Breast epithelium (tissue), 4 donors: ENCODE data around the gene STXBP1. TPM values are rescaled to one million over a fixed set of nuclear protein-coding genes. Genes with fewer than 3 reads are reported as not detected.

ENCODE experiments used
- DNase-seq, 2 donors: peaks; one replicate each; pipeline ENCODE4 v3.0.0-alpha.2; 2019; ENCODE audit warnings: low spot score in 2 of 2
- H3K27ac ChIP-seq, 2 donors: fragments of 200-600 bp; sonication (generic) in 1 of 2; one replicate each; pipeline ENCODE4 v1.5.1; 2016 to 2019; ENCODE audit warnings: mild to moderate bottlenecking in 1 of 2
- H3K27me3 ChIP-seq, 2 donors: fragments of 200-600 bp; sonication (generic) in 1 of 2; one replicate each; pipeline versions ENCODE4 v1.5.1 to v1.6.0; 2017 to 2019; ENCODE audit warnings: control low read depth in 1 of 2, mild to moderate bottlenecking in 1 of 2
- H3K36me3 ChIP-seq: fragments of 200-600 bp; one replicate; pipeline ENCODE4 v1.5.1; 2019
- H3K4me1 ChIP-seq, 2 donors: fragments of 200-600 bp; sonication (generic); one replicate each; pipeline ENCODE4 v1.5.1; 2016 to 2019; ENCODE audit warnings: control low read depth in 1 of 2
- H3K4me3 ChIP-seq, 3 donors: fragments of 200-600 bp; sonication (generic); 1 replicate in 2 of 3; 2 replicates in 1 of 3; pipeline ENCODE4 v1.5.1; 2016 to 2019; ENCODE audit warnings: mild to moderate bottlenecking in 3 of 3, moderate library complexity in 2 of 3
- H3K9me3 ChIP-seq, 2 donors: fragments of 200-600 bp; sonication (generic) in 1 of 2; one replicate each; pipeline ENCODE4 v1.5.1; 2016 to 2019; ENCODE audit warnings: control low read depth in 1 of 2
- POLR2A ChIP-seq: fragments of 450-650 bp; IDR thresholded peaks from one replicate; pipeline ENCODE4 v1.6.1; 2016; ENCODE audit warnings: antibody characterized with exemption, mild to moderate bottlenecking, moderate library complexity
- POLR2AphosphoS5 ChIP-seq, 3 donors: sonication (generic); formaldehyde crosslinking; IDR thresholded peaks; one replicate each; pipeline ENCODE4 v1.6.1; 2017; ENCODE audit warnings: antibody characterized with exemption in 3 of 3
- intact Hi-C: fragments of 100-400 bp; cut with DNase I; formaldehyde crosslinking; loops from one replicate; pipeline ENCODE4 v1.15.1; 2023; ENCODE audit warnings: low total_unique reads
- total RNA-seq, 3 donors: library from RNA; depleted of rRNA; stranded (reverse); fragments of >200 nt; gene quantifications; one replicate each; pipeline ENCODE4 v1.1.0, GENCODE V29; 2016
- TF ChIP-seq, protein P1 (sequence below), 3 donors: fragments of 450-650 bp; IDR thresholded peaks; one replicate each; pipeline ENCODE4 v1.5.1; 2016 to 2017; ENCODE audit warnings: antibody characterized with exemption in 3 of 3, mild to moderate bottlenecking in 3 of 3, moderate library complexity in 3 of 3

Gene STXBP1
- total RNA-seq, 3 donors from 2014 or later = 19.0 to 45.9 (median 43.2) TPM

DNA sequence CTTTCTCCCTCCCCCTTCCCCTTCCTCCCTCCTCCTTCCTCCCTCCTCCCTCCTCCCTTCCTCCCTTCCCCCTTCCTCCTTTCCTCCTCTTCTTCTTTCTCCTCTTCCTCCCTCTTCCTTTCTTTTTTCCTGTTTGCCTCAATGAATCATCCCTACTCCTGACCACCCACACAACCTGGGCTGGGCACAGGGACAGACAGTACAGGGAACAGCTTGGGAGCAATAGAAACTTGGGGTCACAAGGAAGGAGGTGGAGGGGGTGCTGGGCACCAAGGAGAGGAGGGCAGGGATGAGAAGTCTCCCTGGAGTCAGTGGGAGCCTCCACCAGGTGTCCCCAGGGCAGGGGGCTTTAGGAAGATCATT lies 108.8 kb downstream of the STXBP1 start:
- H3K36me3 ChIP-seq = no peaks in the 10 kb centered on the region
- no peak overlapping the region for H3K4me3 ChIP-seq
- no peaks in the 10 kb centered on the region for H3K9me3 ChIP-seq
- DNase-seq = no peak
- intact Hi-C loops = no loop called here
- H3K27ac ChIP-seq = no peak overlapping the region
- peaks cover 0 to 3% of the 10 kb centered on the region in 2 donors for H3K4me1 ChIP-seq
- H3K27me3 ChIP-seq = no peaks in the 10 kb centered on the region
- TF ChIP-seq, protein P1, sequence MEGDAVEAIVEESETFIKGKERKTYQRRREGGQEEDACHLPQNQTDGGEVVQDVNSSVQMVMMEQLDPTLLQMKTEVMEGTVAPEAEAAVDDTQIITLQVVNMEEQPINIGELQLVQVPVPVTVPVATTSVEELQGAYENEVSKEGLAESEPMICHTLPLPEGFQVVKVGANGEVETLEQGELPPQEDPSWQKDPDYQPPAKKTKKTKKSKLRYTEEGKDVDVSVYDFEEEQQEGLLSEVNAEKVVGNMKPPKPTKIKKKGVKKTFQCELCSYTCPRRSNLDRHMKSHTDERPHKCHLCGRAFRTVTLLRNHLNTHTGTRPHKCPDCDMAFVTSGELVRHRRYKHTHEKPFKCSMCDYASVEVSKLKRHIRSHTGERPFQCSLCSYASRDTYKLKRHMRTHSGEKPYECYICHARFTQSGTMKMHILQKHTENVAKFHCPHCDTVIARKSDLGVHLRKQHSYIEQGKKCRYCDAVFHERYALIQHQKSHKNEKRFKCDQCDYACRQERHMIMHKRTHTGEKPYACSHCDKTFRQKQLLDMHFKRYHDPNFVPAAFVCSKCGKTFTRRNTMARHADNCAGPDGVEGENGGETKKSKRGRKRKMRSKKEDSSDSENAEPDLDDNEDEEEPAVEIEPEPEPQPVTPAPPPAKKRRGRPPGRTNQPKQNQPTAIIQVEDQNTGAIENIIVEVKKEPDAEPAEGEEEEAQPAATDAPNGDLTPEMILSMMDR (IDR thresholded peaks at IDR 0.05) = no peak
- no peak for TF ChIP-seq POLR2AphosphoS5 (IDR thresholded peaks at IDR 0.05)
- no peak for TF ChIP-seq POLR2A

- Histone ChIP-seq H3K27ac (no peak overlapping the region), H3K4me3 (no peak overlapping the region), H3K36me3 (no peaks in the 10 kb centered on the region), H3K27me3 (no peaks in the 10 kb centered on the region), H3K9me3 (no peaks in the 10 kb centered on the region), H3K4me1 (peaks cover 0 to under 1% of the 10 kb centered on the region in 2 donors)
- DNase-seq = no peak
- intact Hi-C loops = no loop called here
- TF ChIP-seq, protein P1 (IDR thresholded peaks at IDR 0.05) = no peak
- TF ChIP-seq POLR2A (no peak), POLR2AphosphoS5 (IDR thresholded peaks at IDR 0.05) (no peak)
These were observed 109.3 kb downstream of the STXBP1 start for GRCh38 chr9:127721391-127721821.

- no peak overlapping the region for H3K4me3 ChIP-seq
- intact Hi-C loops = no loop called here
These were observed 110.1 kb downstream of the STXBP1 start for GRCh38 chr9:127722055-127722745.

DNA sequence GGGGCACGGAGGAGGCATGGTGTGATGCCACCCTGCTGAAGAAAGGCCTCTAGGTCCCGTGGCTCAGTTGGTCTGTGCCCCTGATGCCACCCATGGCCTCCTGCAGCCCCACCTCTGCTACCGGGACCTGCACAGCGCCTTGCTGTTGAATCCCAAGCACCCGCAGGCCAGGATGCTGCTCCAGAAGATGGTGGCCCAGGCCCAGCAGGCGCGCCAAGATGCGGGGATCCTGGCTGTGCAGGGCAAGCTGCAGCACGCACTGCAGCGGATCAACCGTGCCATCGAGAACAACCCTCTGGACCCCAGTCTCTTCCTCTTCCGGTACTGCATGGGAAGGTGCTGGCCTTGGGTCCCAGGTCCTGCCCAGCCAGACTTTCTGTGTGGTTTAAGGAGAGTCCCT lies 110.9 kb downstream of the STXBP1 start:
- Histone ChIP-seq H3K27me3 (no peaks in the 10 kb centered on the region), H3K4me3 (no peak overlapping the region), H3K27ac (no peak overlapping the region), H3K9me3 (no peaks in the 10 kb centered on the region), H3K36me3 (no peaks in the 10 kb centered on the region), H3K4me1 (no peaks in the 10 kb centered on the region)
- TF ChIP-seq POLR2AphosphoS5 (IDR thresholded peaks at IDR 0.05) (no peak), POLR2A (no peak)
- TF ChIP-seq, protein P1 (IDR thresholded peaks at IDR 0.05) = no peak
- DNase-seq = no peak
- intact Hi-C loops = no loop called here

More at GRCh38 chr9:127722055-127722745, 110.1 kb downstream of the STXBP1 start:
- Histone ChIP-seq H3K27me3 (no peaks in the 10 kb centered on the region), H3K4me1 (no peaks in the 10 kb centered on the region), H3K9me3 (no peaks in the 10 kb centered on the region), H3K27ac (no peak overlapping the region), H3K36me3 (no peaks in the 10 kb centered on the region)
- DNase-seq = no peak
- TF ChIP-seq, protein P1 (IDR thresholded peaks at IDR 0.05) = no peak
- TF ChIP-seq POLR2A (no peak), POLR2AphosphoS5 (IDR thresholded peaks at IDR 0.05) (no peak)

- H3K36me3 ChIP-seq = no peaks in the 10 kb centered on the region
- no peak for DNase-seq
- TF ChIP-seq POLR2AphosphoS5 (IDR thresholded peaks at IDR 0.05) (no peak), POLR2A (no peak)
- TF ChIP-seq, protein P1 (IDR thresholded peaks at IDR 0.05) = no peak
- no peak overlapping the region for H3K4me3 ChIP-seq
- H3K27ac ChIP-seq = no peak overlapping the region
- no peaks in the 10 kb centered on the region for H3K4me1 ChIP-seq
- H3K27me3 ChIP-seq = no peaks in the 10 kb centered on the region
- intact Hi-C loops = no loop called here
- H3K9me3 ChIP-seq = no peaks in the 10 kb centered on the region
These were observed 111.4 kb downstream of the STXBP1 start for GRCh38 chr9:127723444-127723843.
